K562 (cell line): ENCODE results near the gene TTN. TPM values are rescaled to one million over a fixed set of nuclear protein-coding genes. Genes with fewer than 3 reads are reported as not detected.

Source experiments
- FOS ChIP-seq: IDR thresholded peaks from 3 replicates; pipeline ENCODE4 v1.6.1; 2011; ENCODE audit not compliant: insufficient read length; ENCODE audit errors: extremely low read depth
- HDAC1 ChIP-seq, 2 experiments: fragments of 450-650 bp; IDR thresholded peaks; 2 replicates each; pipeline ENCODE4 v1.6.1; 2016 to 2017; ENCODE audit warnings: inconsistent platforms in 1 of 2, mild to moderate bottlenecking in 1 of 2, moderate library complexity in 1 of 2
- MTA3 ChIP-seq: fragments of 450-650 bp; formaldehyde crosslinking; IDR thresholded peaks from 2 replicates; pipeline ENCODE4 v1.6.1; 2017; ENCODE audit warnings: mild to moderate bottlenecking, borderline replicate concordance
- SMARCA5 ChIP-seq: fragments of 450-650 bp; IDR thresholded peaks from 2 replicates; pipeline ENCODE4 v1.6.1; 2016
- SOX6 ChIP-seq: fragments of 450-650 bp; IDR thresholded peaks from 2 replicates; pipeline ENCODE4 v1.6.1; 2014; ENCODE audit warnings: mild to moderate bottlenecking
- TEAD1 ChIP-seq, 2 experiments: fragments of 450-650 bp in 1 of 2; sonication (generic) in 1 of 2; formaldehyde crosslinking; IDR thresholded peaks; 2 replicates each; pipeline versions ENCODE4 v1.4.0 to v1.8.0; 2020 to 2022; ENCODE audit warnings: mild to moderate bottlenecking in 2 of 2, missing genetic modification reagents in 1 of 2
- ZFP1 ChIP-seq: fragments of 450-650 bp; formaldehyde crosslinking; IDR thresholded peaks from 2 replicates; pipeline ENCODE4 v1.4.0; 2020; ENCODE audit warnings: mild to moderate bottlenecking, mixed read lengths
- ZNF24 ChIP-seq: fragments of 450-650 bp; IDR thresholded peaks from 2 replicates; pipeline ENCODE4 v1.6.1; 2016
- ZNF79 ChIP-seq: fragments of 250-450 bp; sonication (Bioruptor Pico); IDR thresholded peaks from 2 replicates; pipeline ENCODE4 v1.4.0; 2020; ENCODE audit warnings: low read depth, mild to moderate bottlenecking, moderate library complexity
- polyA plus RNA-seq, 8 experiments: library from polyadenylated mRNA; depleted of rRNA in 4 of 8; stranded (reverse) in 5 of 8; unstranded in 3 of 8; fragments of >200 nt; fragmentation: Nextera tagmentation in 2 of 8; fragmentation: Illumina TruSeq in 1 of 8; extraction: Ambion mirVana in 2 of 8; extraction: Trizol in 1 of 8; gene quantifications; 2 replicates each; pipeline versions ENCODE4 v1.2.1 to v1.2.3, GENCODE V29; 2011 to 2014; ENCODE audit warnings: inconsistent platforms in 1 of 8, missing spikeins in 1 of 8
- total RNA-seq, 7 experiments: library from RNA; depleted of rRNA in 6 of 7; stranded (reverse); fragments of >200 nt in 6 of 7; fragmentation: Illumina TruSeq in 2 of 7; extraction: Trizol in 2 of 7; gene quantifications; 2 replicates each; pipeline versions ENCODE4 v1.2.1 to v1.2.3, GENCODE V29; 2011 to 2021; ENCODE audit warnings: low replicate concordance in 1 of 7
- TF ChIP-seq, protein P1 (sequence below): fragments of 250-450 bp; sonication (Bioruptor Pico); IDR thresholded peaks from 2 replicates; pipeline ENCODE4 v1.8.0; 2021; ENCODE audit warnings: borderline replicate concordance, mild to moderate bottlenecking, moderate library complexity; ENCODE audit not compliant: poor library complexity, severe bottlenecking
- TF ChIP-seq, protein P2 (sequence below): sonication (generic); formaldehyde crosslinking; IDR thresholded peaks from 2 replicates; pipeline ENCODE4 v1.8.1; 2023; ENCODE audit warnings: missing genetic modification reagents, mild to moderate bottlenecking, borderline replicate concordance
- TF ChIP-seq, protein P3 (sequence below), 2 experiments: fragments of 450-650 bp in 1 of 2; sonication (generic) in 1 of 2; formaldehyde crosslinking in 1 of 2; IDR thresholded peaks; 2 replicates each; pipeline versions ENCODE4 v1.7.1 to v1.9.0; 2016 to 2022; ENCODE audit warnings: inconsistent platforms in 1 of 2, mild to moderate bottlenecking in 1 of 2, missing genetic modification reagents in 1 of 2

TTN gene
- total and polyA plus RNA-seq, 9 of the 15 experiments (the other 6 are each of a cell fraction or from before 2014, with no cell fraction given) = under 0.01 to 0.20 (median 0.04) TPM; not detected in 1

DNA sequence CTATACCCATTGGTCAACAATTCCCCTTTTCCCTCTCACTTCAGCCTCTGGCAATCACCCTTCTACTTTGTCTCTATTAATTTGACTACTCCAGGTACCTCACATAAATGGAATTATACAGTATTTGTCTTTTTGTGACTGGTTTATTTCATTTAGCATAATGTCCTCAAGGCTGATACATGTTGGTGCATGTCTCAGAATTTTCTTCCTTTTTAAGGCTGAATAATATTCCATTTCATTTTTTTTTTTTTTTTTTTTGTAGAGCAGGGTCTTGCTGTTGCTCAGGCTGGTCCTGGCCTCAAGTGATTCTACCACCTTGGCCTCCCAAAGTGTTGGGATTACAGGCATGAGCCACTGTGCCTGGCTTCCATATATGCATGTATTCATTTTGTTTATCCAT, 330.7 kb downstream of the TTN start (continued):
- TF ChIP-seq, protein P1, sequence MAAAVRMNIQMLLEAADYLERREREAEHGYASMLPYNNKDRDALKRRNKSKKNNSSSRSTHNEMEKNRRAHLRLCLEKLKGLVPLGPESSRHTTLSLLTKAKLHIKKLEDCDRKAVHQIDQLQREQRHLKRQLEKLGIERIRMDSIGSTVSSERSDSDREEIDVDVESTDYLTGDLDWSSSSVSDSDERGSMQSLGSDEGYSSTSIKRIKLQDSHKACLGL (CRISPR knock-in tag) = no peak
- TF ChIP-seq HDAC1 (IDR thresholded peaks at IDR 0.05) = no peak
- TF ChIP-seq MTA3 = no peak
- no peak for TF ChIP-seq FOS
- no peak for TF ChIP-seq ZNF79
- no peak for TF ChIP-seq ZFP1
- TF ChIP-seq, protein P2, sequence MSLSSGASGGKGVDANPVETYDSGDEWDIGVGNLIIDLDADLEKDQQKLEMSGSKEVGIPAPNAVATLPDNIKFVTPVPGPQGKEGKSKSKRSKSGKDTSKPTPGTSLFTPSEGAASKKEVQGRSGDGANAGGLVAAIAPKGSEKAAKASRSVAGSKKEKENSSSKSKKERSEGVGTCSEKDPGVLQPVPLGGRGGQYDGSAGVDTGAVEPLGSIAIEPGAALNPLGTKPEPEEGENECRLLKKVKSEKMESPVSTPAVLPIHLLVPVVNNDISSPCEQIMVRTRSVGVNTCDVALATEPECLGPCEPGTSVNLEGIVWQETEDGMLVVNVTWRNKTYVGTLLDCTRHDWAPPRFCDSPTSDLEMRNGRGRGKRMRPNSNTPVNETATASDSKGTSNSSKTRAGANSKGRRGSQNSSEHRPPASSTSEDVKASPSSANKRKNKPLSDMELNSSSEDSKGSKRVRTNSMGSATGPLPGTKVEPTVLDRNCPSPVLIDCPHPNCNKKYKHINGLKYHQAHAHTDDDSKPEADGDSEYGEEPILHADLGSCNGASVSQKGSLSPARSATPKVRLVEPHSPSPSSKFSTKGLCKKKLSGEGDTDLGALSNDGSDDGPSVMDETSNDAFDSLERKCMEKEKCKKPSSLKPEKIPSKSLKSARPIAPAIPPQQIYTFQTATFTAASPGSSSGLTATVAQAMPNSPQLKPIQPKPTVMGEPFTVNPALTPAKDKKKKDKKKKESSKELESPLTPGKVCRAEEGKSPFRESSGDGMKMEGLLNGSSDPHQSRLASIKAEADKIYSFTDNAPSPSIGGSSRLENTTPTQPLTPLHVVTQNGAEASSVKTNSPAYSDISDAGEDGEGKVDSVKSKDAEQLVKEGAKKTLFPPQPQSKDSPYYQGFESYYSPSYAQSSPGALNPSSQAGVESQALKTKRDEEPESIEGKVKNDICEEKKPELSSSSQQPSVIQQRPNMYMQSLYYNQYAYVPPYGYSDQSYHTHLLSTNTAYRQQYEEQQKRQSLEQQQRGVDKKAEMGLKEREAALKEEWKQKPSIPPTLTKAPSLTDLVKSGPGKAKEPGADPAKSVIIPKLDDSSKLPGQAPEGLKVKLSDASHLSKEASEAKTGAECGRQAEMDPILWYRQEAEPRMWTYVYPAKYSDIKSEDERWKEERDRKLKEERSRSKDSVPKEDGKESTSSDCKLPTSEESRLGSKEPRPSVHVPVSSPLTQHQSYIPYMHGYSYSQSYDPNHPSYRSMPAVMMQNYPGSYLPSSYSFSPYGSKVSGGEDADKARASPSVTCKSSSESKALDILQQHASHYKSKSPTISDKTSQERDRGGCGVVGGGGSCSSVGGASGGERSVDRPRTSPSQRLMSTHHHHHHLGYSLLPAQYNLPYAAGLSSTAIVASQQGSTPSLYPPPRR (CRISPR knock-in tag) = no peak
- TF ChIP-seq SMARCA5 = 0 out of 2 replicates have a peak, but pooled peaks have one; percentile 35
- no peak for TF ChIP-seq SOX6
- TF ChIP-seq, protein P3, sequence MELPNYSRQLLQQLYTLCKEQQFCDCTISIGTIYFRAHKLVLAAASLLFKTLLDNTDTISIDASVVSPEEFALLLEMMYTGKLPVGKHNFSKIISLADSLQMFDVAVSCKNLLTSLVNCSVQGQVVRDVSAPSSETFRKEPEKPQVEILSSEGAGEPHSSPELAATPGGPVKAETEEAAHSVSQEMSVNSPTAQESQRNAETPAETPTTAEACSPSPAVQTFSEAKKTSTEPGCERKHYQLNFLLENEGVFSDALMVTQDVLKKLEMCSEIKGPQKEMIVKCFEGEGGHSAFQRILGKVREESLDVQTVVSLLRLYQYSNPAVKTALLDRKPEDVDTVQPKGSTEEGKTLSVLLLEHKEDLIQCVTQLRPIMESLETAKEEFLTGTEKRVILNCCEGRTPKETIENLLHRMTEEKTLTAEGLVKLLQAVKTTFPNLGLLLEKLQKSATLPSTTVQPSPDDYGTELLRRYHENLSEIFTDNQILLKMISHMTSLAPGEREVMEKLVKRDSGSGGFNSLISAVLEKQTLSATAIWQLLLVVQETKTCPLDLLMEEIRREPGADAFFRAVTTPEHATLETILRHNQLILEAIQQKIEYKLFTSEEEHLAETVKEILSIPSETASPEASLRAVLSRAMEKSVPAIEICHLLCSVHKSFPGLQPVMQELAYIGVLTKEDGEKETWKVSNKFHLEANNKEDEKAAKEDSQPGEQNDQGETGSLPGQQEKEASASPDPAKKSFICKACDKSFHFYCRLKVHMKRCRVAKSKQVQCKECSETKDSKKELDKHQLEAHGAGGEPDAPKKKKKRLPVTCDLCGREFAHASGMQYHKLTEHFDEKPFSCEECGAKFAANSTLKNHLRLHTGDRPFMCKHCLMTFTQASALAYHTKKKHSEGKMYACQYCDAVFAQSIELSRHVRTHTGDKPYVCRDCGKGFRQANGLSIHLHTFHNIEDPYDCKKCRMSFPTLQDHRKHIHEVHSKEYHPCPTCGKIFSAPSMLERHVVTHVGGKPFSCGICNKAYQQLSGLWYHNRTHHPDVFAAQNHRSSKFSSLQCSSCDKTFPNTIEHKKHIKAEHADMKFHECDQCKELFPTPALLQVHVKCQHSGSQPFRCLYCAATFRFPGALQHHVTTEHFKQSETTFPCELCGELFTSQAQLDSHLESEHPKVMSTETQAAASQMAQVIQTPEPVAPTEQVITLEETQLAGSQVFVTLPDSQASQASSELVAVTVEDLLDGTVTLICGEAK (IDR thresholded peaks at IDR 0.05) = no peak
- TF ChIP-seq, protein P3 (CRISPR knock-in tag; IDR thresholded peaks at IDR 0.05) = no peak
- TF ChIP-seq TEAD1 (CRISPR knock-in tag; IDR thresholded peaks at IDR 0.05) = no peak
- 0 out of 2 replicates have a peak, but pooled peaks have one; percentile 22 for TF ChIP-seq ZNF24
- TF ChIP-seq, all 486 proteins: peak for 5
